SK-N-SH (cell line): ENCODE measurements around the gene ACSF3. TPM values are rescaled to one million over a fixed set of nuclear protein-coding genes. Genes with fewer than 3 reads are reported as not detected.

Experiments used
- CTCF ChIA-PET: fragments of 300-600, 350-600 bp; formaldehyde crosslinking; extraction: SDS; loops from one replicate; lab custom pipeline; 2021; lab: Yijun Ruan, JAX
- POLR2A ChIA-PET: fragments of 350-600 bp; sonication (Branson Sonifier 250); formaldehyde crosslinking; extraction: SDS; loops from one replicate; lab custom pipeline; 2020; ENCODE audit warnings: antibody characterized with exemption, inconsistent platforms; lab: Yijun Ruan, JAX
- DNase-seq: peaks from one replicate; pipeline ENCODE4 v3.0.0; 2012
- H2AFZ ChIP-seq: fragments of 200-600 bp; sonication (generic); 2 replicates; pipeline ENCODE4 v1.8.1; 2016; ENCODE audit warnings: antibody characterized with exemption, mild to moderate bottlenecking, low read depth
- H3F3A ChIP-seq: fragments of 200-600 bp; sonication (generic); replicated peaks from 2 replicates; pipeline ENCODE3; 2016; ENCODE audit warnings: antibody characterized with exemption, mild to moderate bottlenecking; ENCODE audit not compliant: insufficient read depth
- H3K27ac ChIP-seq, 2 experiments: fragments of 200-500 bp in 1 of 2; fragments of 200-600 bp in 1 of 2; sonication (Bioruptor generic) in 1 of 2; sonication (generic), shearing (Covaris generic) in 1 of 2; 2 replicates each; pipeline versions ENCODE4 v1.5.1 to v1.6.1; 2014 to 2016; ENCODE audit warnings: low read depth in 2 of 2, inconsistent platforms in 1 of 2, low read length in 1 of 2, mild to moderate bottlenecking in 1 of 2, mixed read lengths in 1 of 2
- H3K27me3 ChIP-seq: fragments of 200-600 bp; sonication (generic), shearing (Covaris generic); 2 replicates; pipeline ENCODE4 v1.6.1; 2016; ENCODE audit warnings: mixed run types; ENCODE audit not compliant: insufficient read depth
- H3K36me3 ChIP-seq, 2 experiments: fragments of 200-500 bp in 1 of 2; fragments of 200-600 bp in 1 of 2; sonication (Bioruptor generic) in 1 of 2; sonication (generic) in 1 of 2; replicated peaks in 1 of 2; 2 replicates each; pipeline versions ENCODE3 to v1.5.1; 2014 to 2016; ENCODE audit warnings: low read length in 1 of 2, mild to moderate bottlenecking in 1 of 2; ENCODE audit not compliant: insufficient read depth in 2 of 2, control insufficient read depth in 1 of 2
- H3K4me1 ChIP-seq, 2 experiments: fragments of 200-500 bp in 1 of 2; fragments of 200-600 bp in 1 of 2; sonication (Bioruptor generic) in 1 of 2; sonication (generic), shearing (Covaris generic) in 1 of 2; 2 replicates each; pipeline versions ENCODE4 v1.5.1 to v1.6.1; 2014 to 2016; ENCODE audit warnings: low read depth in 1 of 2, low read length in 1 of 2, mixed run types in 1 of 2; ENCODE audit not compliant: insufficient read depth in 2 of 2, control insufficient read depth in 1 of 2
- H3K4me2 ChIP-seq: fragments of 200-600 bp; sonication (generic), shearing (Covaris generic); 2 replicates; pipeline ENCODE4 v1.6.1; 2017; ENCODE audit warnings: mixed run types
- H3K4me3 ChIP-seq, 2 experiments: fragments of 200-500 bp in 1 of 2; fragments of 200-600 bp in 1 of 2; sonication (Bioruptor generic) in 1 of 2; sonication (generic), shearing (Covaris generic) in 1 of 2; 2 replicates each; pipeline versions ENCODE4 v1.5.1 to v1.8.1; 2014 to 2016; ENCODE audit warnings: low read depth in 2 of 2, inconsistent platforms in 1 of 2, low read length in 1 of 2, mild to moderate bottlenecking in 1 of 2, mixed read lengths in 1 of 2, moderate library complexity in 1 of 2
- H3K79me2 ChIP-seq: fragments of 200-600 bp; sonication (generic); 2 replicates; pipeline ENCODE4 v1.8.1; 2017; ENCODE audit warnings: mild to moderate bottlenecking; ENCODE audit not compliant: insufficient read depth
- H3K9ac ChIP-seq: fragments of 200-600 bp; sonication (generic); 2 replicates; pipeline ENCODE4 v1.6.1; 2017; ENCODE audit warnings: mixed run types
- H3K9me2 ChIP-seq: fragments of 200-600 bp; sonication (generic); 2 replicates; pipeline ENCODE4 v1.6.1; 2017; ENCODE audit warnings: mixed run types
- H3K9me3 ChIP-seq: fragments of 200-600 bp; sonication (generic); 2 replicates; pipeline ENCODE4 v1.6.1; 2017; ENCODE audit warnings: mixed run types, mild to moderate bottlenecking, moderate library complexity
- H4K20me1 ChIP-seq: fragments of 200-600 bp; sonication (generic); 2 replicates; pipeline ENCODE4 v1.6.1; 2017; ENCODE audit warnings: mild to moderate bottlenecking, mixed run types; ENCODE audit not compliant: insufficient read depth
- CHD2 ChIP-seq: fragments of 150-350 bp; IDR thresholded peaks from 2 replicates; pipeline ENCODE4 v1.6.1; 2018; ENCODE audit warnings: low read length; ENCODE audit not compliant: partially characterized antibody
- CTCF ChIP-seq: fragments of 200-600 bp; sonication (generic); IDR thresholded peaks from 2 replicates; pipeline ENCODE4 v1.6.1; 2017; ENCODE audit warnings: antibody characterized with exemption, mild to moderate bottlenecking, moderate library complexity
- EP300 ChIP-seq, 2 experiments: IDR thresholded peaks; 2 replicates each; pipeline versions ENCODE4 v1.4.0 to v1.6.1; 2012; ENCODE audit warnings: borderline replicate concordance in 1 of 2, low read depth in 1 of 2, low read length in 1 of 2
- EZH2phosphoT487 ChIP-seq: fragments of 200-600 bp; sonication (generic); IDR thresholded peaks from 2 replicates; pipeline ENCODE4 v1.6.1; 2017; ENCODE audit warnings: low read depth, mixed run types, mild to moderate bottlenecking, antibody characterized with exemption, moderate library complexity, borderline replicate concordance
- FOXJ3 ChIP-seq: sonication (generic); formaldehyde crosslinking; IDR thresholded peaks from 2 replicates; pipeline ENCODE4 v1.5.1; 2020; ENCODE audit warnings: mild to moderate bottlenecking, missing genetic modification reagents
- GABPA ChIP-seq: IDR thresholded peaks from 2 replicates; pipeline ENCODE4 v1.4.0; 2012; ENCODE audit warnings: low read depth, mild to moderate bottlenecking
- GATA2 ChIP-seq: sonication (generic); formaldehyde crosslinking; IDR thresholded peaks from 2 replicates; pipeline ENCODE4 v1.5.0; 2020; ENCODE audit warnings: mild to moderate bottlenecking, missing genetic modification reagents
- MXI1 ChIP-seq: IDR thresholded peaks from 2 replicates; pipeline ENCODE4 v1.6.1; 2012; ENCODE audit warnings: mild to moderate bottlenecking, low read depth, low read length, improper control_type of control experiment
- NFIC ChIP-seq: IDR thresholded peaks from 2 replicates; pipeline ENCODE4 v1.4.0; 2012; ENCODE audit warnings: borderline replicate concordance
- NRF1 ChIP-seq: IDR thresholded peaks from 2 replicates; pipeline ENCODE4 v1.6.1; 2012; ENCODE audit warnings: low read depth, mild to moderate bottlenecking, low read length
- POLR2AphosphoS5 ChIP-seq: IDR thresholded peaks from 2 replicates; pipeline ENCODE4 v1.6.1; 2012; ENCODE audit warnings: low read depth, low read length
- RAD21 ChIP-seq: IDR thresholded peaks from 2 replicates; pipeline ENCODE4 v1.6.1; 2012; ENCODE audit warnings: mild to moderate bottlenecking, low read length
- REST ChIP-seq: IDR thresholded peaks from 2 replicates; pipeline ENCODE4 v1.6.1; 2012; ENCODE audit warnings: mild to moderate bottlenecking, low read depth, low read length, moderate library complexity
- RXRA ChIP-seq: IDR thresholded peaks from 2 replicates; pipeline ENCODE4 v1.4.0; 2012; ENCODE audit warnings: low read depth, mild to moderate bottlenecking, borderline replicate concordance
- SIN3A ChIP-seq: IDR thresholded peaks from 2 replicates; pipeline ENCODE4 v1.6.1; 2012; ENCODE audit warnings: low read depth, mild to moderate bottlenecking, low read length, moderate library complexity, borderline replicate concordance
- SMC3 ChIP-seq: IDR thresholded peaks from 2 replicates; pipeline ENCODE4 v1.6.1; 2012; ENCODE audit warnings: low read depth, low read length, improper control_type of control experiment
- TCF12 ChIP-seq: IDR thresholded peaks from 2 replicates; pipeline ENCODE4 v1.4.0; 2012
- USF1 ChIP-seq: IDR thresholded peaks from 2 replicates; pipeline ENCODE4 v1.4.0; 2012; ENCODE audit warnings: low read depth, borderline replicate concordance
- WGBS: methylation state at CpG from one replicate; pipeline ENCODE4 v1.1.6; 2017; ENCODE audit warnings: low lambda C conversion rate; 5-methylcytosine and 5-hydroxymethylcytosine counted together
- polyA plus RNA-seq, 3 experiments: library from polyadenylated mRNA; depleted of rRNA; stranded (reverse); fragments of >200 nt; gene quantifications; 2 replicates each; pipeline ENCODE4 v1.2.3, GENCODE V29; 2012

The ACSF3 gene
- polyA plus RNA-seq, 1 of the 3 experiments (the other 2 are of a cell fraction), result 18.8 TPM

- Histone ChIP-seq H3K4me2 (no peak overlapping the region), H3K9ac (no peak overlapping the region), H3K36me3 (no peaks in the 10 kb centered on the region), H4K20me1 (no peaks in the 10 kb centered on the region), H3K9me3 (no peaks in the 10 kb centered on the region), H3K27me3 (peaks cover 14% of the 10 kb centered on the region; the same call in 1 of the 2 replicates)
- no peak for DNase-seq
- no peak for TF ChIP-seq REST
- no peak for TF ChIP-seq SMC3
- no peak for TF ChIP-seq POLR2AphosphoS5
- TF ChIP-seq SIN3A, result no peak
- TF ChIP-seq EP300 (IDR thresholded peaks at IDR 0.05; ENCODE audit: borderline replicate concordance in 1 of 2, low read depth in 1 of 2, low read length in 1 of 2), result no peak
- TF ChIP-seq NRF1, result no peak
- TF ChIP-seq RAD21, result no peak
- no peak for TF ChIP-seq USF1
- no peak for TF ChIP-seq CTCF
- no peak for TF ChIP-seq FOXJ3 (CRISPR knock-in tag)
- TF ChIP-seq TCF12, result no peak
- TF ChIP-seq RXRA, result no peak
- TF ChIP-seq GATA2, result no peak
- no peak for TF ChIP-seq EZH2phosphoT487
- no peak for TF ChIP-seq MXI1
- no peak for TF ChIP-seq NFIC
- no peak for TF ChIP-seq GABPA
- no peak for TF ChIP-seq CHD2
- TF ChIP-seq, all 33 proteins: peak for 0
- Histone ChIP-seq H3K4me3 (no peak overlapping the region), H3K27ac (no peak overlapping the region), H3K79me2 (no peaks in the 10 kb centered on the region), H3K4me1 (peaks cover 0 to 32% of the 10 kb centered on the region in 2 experiments; a peak in 1 of 4 replicates), H3F3A (no peaks in the 10 kb centered on the region), H3K9me2 (no peaks in the 10 kb centered on the region), H2AFZ (no peak overlapping the region)
- 93% methylated on average over 4 of the region's 11 CpGs for WGBS
- ChIA-PET CTCF (interaction anchor here (1.1 to 4.2 kb wide), 4 partner anchors 10 to 284 kb away, joined by 3 to 29 read pairs (median 6); no protein-coding TSS in a partner anchor), POLR2A (no interaction called here)
Measured at GRCh38 chr16:89054714-89055113, 38.9 kb upstream of the ACSF3 start.
